Right lobe of liver (tissue), 6 donors: ENCODE results near the gene SRCIN1. TPM values are rescaled to one million over a fixed set of nuclear protein-coding genes. Genes with fewer than 3 reads are reported as not detected.

Experiments
- ATAC-seq, 4 donors: fragments of 200-7000 bp; cut with Tn5 transposase; one replicate each; pipeline ENCODE4 v1.9.1; 2020; ENCODE audit warnings: mild to moderate bottlenecking in 4 of 4, moderate library complexity in 4 of 4
- DNase-seq, 3 donors: peaks; one replicate each; pipeline ENCODE4 v3.0.0-alpha.2; 2020
- H3K27ac ChIP-seq, 3 donors: fragments of 200-600 bp; one replicate each; pipeline ENCODE4 v1.8.0; 2022
- H3K27me3 ChIP-seq, 2 donors: fragments of 200-600 bp; one replicate each; pipeline ENCODE4 v1.8.0; 2022
- H3K36me3 ChIP-seq, 4 donors: fragments of 200-600 bp; sonication (generic) in 1 of 4; one replicate each; pipeline versions ENCODE4 v1.5.1 to v1.8.0; 2017 to 2022; ENCODE audit warnings: control low read depth in 1 of 4
- H3K4me1 ChIP-seq, 4 donors: fragments of 200-600 bp; sonication (generic) in 1 of 4; one replicate each; pipeline versions ENCODE4 v1.5.1 to v1.8.0; 2017 to 2022; ENCODE audit warnings: control low read depth in 1 of 4
- H3K4me3 ChIP-seq, 3 donors: fragments of 200-600 bp; one replicate each; pipeline ENCODE4 v1.8.0; 2022
- H3K9me3 ChIP-seq, 4 donors: fragments of 200-600 bp; sonication (generic) in 1 of 4; one replicate each; pipeline versions ENCODE4 v1.5.1 to v1.8.0; 2017 to 2022; ENCODE audit warnings: control low read depth in 1 of 4
- POLR2A ChIP-seq: fragments of 450-650 bp; IDR thresholded peaks from one replicate; pipeline ENCODE4 v1.6.1; 2017; ENCODE audit warnings: antibody characterized with exemption, mild to moderate bottlenecking
- WGBS: methylation state at CpG from one replicate; pipeline ENCODE4 v1.1.6; 2018; ENCODE audit warnings: low coverage, low lambda C conversion rate; ENCODE audit not compliant: insufficient coverage; ENCODE audit errors: missing lambda C conversion rate; 5-methylcytosine and 5-hydroxymethylcytosine counted together
- intact Hi-C, 2 donors: fragments of 100-400 bp; cut with DNase I; formaldehyde crosslinking; loops; one replicate each; pipeline versions ENCODE4 v1.11.2 to v1.14.1; 2022
- total RNA-seq, 6 experiments: library from RNA; depleted of rRNA in 2 of 6; stranded (reverse); fragments of >200 nt in 2 of 6; fragmentation: NEBNext Ultra II Directional in 3 of 6; extraction: Animal tissue kit (Norgen Biotek cat#: 25700) in 3 of 6; gene quantifications; one replicate each; pipeline versions ENCODE4 v1.1.0 to v1.2.4, GENCODE V29; 2016 to 2023
- TF ChIP-seq, protein P1 (sequence below), 4 donors: fragments of 200-600 bp in 3 of 4; fragments of 450-650 bp in 1 of 4; IDR thresholded peaks; one replicate each; pipeline versions ENCODE4 v1.5.1 to v1.8.0; 2016 to 2022; ENCODE audit warnings: antibody characterized with exemption in 4 of 4, mild to moderate bottlenecking in 2 of 4
- donor health status: DM: no; HTN: yes; CAD: no.
- donor health status: DM: no; HTN: no; CAD: no.
- donor health status: DM: no; HTN: no; CAD: no.
- donor health status: DM: no; HTN: yes; CAD: no.
- donor health status: DM: no; HTN: yes; CAD: no.

The SRCIN1 gene
- total RNA-seq, 6 experiments from 2014 or later, result 5.6 to 17.6 (median 11.5) TPM

DNA sequence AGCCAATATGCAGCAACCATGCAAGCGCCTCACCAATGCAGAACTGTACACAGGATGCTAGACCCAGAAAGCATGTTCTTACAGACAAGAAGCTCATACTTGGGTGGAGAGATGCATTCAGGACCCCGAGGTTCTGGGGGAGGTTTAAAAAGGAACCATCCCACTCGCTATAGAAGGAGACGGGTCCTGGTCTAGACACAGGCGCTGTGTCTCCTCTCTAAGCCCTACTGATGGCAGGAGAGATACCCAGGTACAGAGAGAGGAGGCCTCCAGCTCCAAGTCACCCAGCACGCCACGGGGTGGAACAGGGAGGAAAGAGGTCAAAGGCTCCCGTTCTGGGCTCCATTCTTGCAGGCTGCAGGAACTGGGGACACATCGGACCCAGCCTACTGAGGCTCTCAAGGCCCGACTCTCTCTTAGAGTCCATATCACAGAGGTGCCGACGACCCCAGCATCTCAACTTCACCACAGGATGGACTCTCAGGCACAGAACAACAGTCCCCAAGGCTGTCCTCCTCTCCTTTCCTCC, 28.0 kb downstream of the SRCIN1 start:
- Histone ChIP-seq H3K27ac (no peak overlapping the region), H3K36me3 (no peaks in the 10 kb centered on the region), H3K4me3 (no peak overlapping the region), H3K27me3 (no peaks in the 10 kb centered on the region), H3K4me1 (peaks cover 0 to 4% (median 0%) of the 10 kb centered on the region in 4 donors), H3K9me3 (no peaks in the 10 kb centered on the region)
- no peak for DNase-seq
- intact Hi-C loops, result no loop called here
- no peak for ATAC-seq
- TF ChIP-seq, protein P1, sequence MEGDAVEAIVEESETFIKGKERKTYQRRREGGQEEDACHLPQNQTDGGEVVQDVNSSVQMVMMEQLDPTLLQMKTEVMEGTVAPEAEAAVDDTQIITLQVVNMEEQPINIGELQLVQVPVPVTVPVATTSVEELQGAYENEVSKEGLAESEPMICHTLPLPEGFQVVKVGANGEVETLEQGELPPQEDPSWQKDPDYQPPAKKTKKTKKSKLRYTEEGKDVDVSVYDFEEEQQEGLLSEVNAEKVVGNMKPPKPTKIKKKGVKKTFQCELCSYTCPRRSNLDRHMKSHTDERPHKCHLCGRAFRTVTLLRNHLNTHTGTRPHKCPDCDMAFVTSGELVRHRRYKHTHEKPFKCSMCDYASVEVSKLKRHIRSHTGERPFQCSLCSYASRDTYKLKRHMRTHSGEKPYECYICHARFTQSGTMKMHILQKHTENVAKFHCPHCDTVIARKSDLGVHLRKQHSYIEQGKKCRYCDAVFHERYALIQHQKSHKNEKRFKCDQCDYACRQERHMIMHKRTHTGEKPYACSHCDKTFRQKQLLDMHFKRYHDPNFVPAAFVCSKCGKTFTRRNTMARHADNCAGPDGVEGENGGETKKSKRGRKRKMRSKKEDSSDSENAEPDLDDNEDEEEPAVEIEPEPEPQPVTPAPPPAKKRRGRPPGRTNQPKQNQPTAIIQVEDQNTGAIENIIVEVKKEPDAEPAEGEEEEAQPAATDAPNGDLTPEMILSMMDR (IDR thresholded peaks at IDR 0.05), result no peak
- no peak for TF ChIP-seq POLR2A
- 62% methylated on average over 3 of the region's 12 CpGs for WGBS

DNA sequence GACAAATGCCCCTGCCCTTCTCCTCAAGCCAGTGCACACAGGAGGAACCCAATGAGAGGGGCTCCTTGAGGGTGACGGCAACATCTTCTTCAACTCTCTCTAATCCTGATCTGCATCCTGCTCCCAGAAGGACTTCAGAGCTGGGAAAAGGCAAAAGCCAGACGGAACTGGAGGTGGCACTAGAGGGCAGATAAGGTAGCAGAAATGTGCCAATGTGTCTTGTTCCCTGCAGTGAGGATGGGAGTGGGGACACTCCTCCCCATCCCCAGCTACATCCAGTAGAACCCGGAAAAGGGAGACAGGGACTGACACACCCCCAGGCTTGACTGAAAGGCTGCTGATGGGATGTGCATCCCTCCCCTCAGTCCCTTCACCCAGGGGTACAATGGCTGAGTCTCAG, 28.5 kb downstream of the SRCIN1 start:
- no peaks in the 10 kb centered on the region for H3K9me3 ChIP-seq
- intact Hi-C loops, result no loop called here

GRCh38 chr17:38575781-38576180, 30.0 kb downstream of the SRCIN1 start:
- no peak overlapping the region for H3K4me3 ChIP-seq

More for the DNA sequence above, 28.5 kb downstream of the SRCIN1 start:
- Histone ChIP-seq H3K4me1 (peaks cover 0 to 4% (median 0%) of the 10 kb centered on the region in 4 donors), H3K36me3 (no peaks in the 10 kb centered on the region), H3K27ac (no peak overlapping the region), H3K27me3 (no peaks in the 10 kb centered on the region), H3K4me3 (no peak overlapping the region)
- DNase-seq, result no peak
- TF ChIP-seq, protein P1 (IDR thresholded peaks at IDR 0.05), result no peak
- no peak for TF ChIP-seq POLR2A
- no peak for ATAC-seq
- WGBS, result 71% methylated on average over 2 of the region's 3 CpGs

DNA sequence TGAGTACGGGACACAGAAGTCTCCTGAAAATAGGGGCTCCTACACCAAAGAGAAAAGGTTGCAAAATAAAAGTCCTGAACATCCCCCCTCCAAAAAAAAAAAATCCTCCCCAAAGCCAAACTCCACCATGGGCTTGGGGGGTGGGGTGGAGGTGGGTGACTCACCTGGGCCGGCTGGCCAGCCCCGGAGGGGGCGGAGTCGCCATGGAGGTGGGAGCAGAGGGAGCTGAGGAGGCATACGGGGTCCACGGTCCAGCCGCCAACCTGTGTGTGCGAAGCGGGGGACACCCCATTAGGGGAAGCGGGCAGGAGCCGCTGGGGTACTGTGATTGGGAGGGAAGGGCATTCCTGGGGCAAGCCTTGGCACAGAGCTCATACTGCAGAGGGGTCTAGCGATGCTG, 31.0 kb downstream of the SRCIN1 start:
- Histone ChIP-seq H3K27ac (no peak overlapping the region), H3K27me3 (no peaks in the 10 kb centered on the region), H3K4me1 (peaks cover 0 to 4% (median 0%) of the 10 kb centered on the region in 4 donors), H3K4me3 (no peak overlapping the region), H3K9me3 (no peaks in the 10 kb centered on the region), H3K36me3 (no peaks in the 10 kb centered on the region)
- ATAC-seq (no peak), DNase-seq (no peak)
- WGBS, result 47% methylated on average over 6 of the region's 13 CpGs
- intact Hi-C loops, result no loop called here
- TF ChIP-seq, protein P1 (IDR thresholded peaks at IDR 0.05), result no peak
- TF ChIP-seq POLR2A, result no peak

More at GRCh38 chr17:38575781-38576180, 30.0 kb downstream of the SRCIN1 start:
- TF ChIP-seq POLR2A, result no peak
- TF ChIP-seq, protein P1 (IDR thresholded peaks at IDR 0.05), result no peak
- intact Hi-C loops, result no loop called here
- DNase-seq, result no peak
- Histone ChIP-seq H3K36me3 (no peaks in the 10 kb centered on the region), H3K27ac (no peak overlapping the region), H3K27me3 (no peaks in the 10 kb centered on the region), H3K4me1 (peaks cover 0 to 4% (median 0%) of the 10 kb centered on the region in 4 donors), H3K9me3 (no peaks in the 10 kb centered on the region)
- ATAC-seq, result no peak
- WGBS, result 62% methylated on average over 5 of the region's 5 CpGs
